Activated naive CD4-positive, alpha-beta T cell treated with Interleukin-2 at 50 U/mL for 16 hours (primary cell): ENCODE results near the gene ZNF337.
"Not testable (repeated sequence)": the region's sequence is repeated elsewhere in the genome, so short reads cannot be mapped to it uniquely, and the experiment has no call there.

Experiments
- DNase-seq: peaks from one replicate; pipeline ENCODE4 v3.0.0-alpha.2; 2020

The ZNF337 gene

DNA sequence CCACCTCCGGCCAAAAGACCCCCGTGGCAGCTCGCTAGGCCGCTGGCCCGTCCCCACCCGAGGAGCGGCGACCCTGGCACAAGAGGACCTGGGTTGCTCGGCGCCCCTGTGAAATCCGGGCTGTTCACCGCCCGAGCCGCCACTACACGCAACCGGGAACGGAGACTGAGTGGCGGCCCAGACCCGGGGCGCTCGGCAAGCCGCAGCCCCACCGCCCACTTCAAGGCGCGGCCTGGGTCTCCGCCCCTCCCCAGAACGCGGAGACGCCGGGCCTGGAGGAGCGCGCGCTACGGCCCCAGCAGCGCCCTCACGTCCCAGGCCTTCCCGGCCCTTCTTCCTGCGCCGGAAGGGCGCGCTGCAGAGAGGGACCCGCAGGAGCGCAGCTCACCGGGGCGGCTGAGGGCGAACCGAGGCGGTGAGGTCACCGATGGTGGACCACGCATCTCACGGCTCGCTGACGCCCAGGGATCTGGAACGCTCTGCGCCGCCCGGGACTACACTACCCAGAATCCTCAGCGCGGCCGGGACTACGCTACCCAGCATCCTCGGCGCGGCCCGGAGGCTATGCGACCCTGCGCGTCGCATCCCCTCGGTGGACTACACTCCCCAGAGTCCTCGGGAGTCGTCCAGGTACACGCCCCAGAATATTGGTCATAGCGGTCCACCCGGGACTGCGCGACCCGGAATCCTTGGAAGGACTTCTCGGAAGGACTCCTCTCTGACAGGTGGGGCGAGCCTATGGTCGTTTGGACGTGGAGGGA lies at the start of gene ZNF337:
ZNF337 (minus strand) TSS at position 483 of the 761 bp plus-strand sequence. CDS start 10,436 bp downstream, outside the sequence.
- DNase-seq, result peak; percentile 96

- DNase-seq, result no peak
These were observed 49.1 kb upstream of the ZNF337 start for GRCh38 chr20:25745738-25746137.

GRCh38 chr20:25745100-25745499 lies 48.4 kb upstream of the ZNF337 start:
- no peak for DNase-seq

- no peak for DNase-seq
These were observed 47.6 kb upstream of the ZNF337 start for GRCh38 chr20:25744261-25744660.

DNA sequence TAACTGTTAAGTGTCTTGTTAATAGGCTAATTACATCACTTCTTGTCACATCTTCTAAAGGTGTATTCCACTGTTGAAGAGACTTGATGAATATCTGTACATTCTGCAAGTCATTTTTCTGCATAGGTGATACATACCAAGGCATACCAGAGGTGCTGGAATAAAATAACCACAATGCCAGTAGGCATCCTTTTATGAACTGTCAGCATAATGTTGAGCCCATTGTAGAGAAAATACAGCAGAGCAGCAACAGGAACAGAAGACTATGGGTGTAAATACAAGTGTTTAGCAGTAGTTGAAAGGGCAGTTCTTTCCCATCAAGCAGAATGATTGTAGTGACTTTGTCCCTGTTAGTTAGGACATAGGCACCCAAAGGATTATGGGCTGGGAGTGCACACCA lies 44.4 kb upstream of the ZNF337 start:
- DNase-seq, result no peak

GRCh38 chr20:25739615-25740320 lies 43.1 kb upstream of the ZNF337 start:
- DNase-seq, result no peak

DNA sequence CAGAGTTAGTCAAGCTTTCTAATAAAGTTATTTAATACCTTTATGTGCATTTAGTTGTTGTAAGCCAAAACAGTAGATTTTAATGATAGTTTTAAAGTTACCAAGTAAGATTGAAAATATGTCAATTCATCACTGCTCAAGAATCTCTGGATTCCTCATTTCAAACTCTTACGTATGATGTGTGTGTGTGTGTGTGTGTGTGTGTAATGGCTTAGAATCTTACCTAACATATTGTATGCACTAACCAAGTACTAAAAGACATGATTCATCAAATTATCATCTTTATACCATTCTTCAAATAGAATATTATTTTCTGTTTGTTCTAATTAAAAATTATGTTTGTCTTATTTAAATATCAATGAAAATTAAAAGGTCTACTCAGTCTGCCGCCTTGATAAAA lies 41.5 kb upstream of the ZNF337 start:
- DNase-seq, result no peak

GRCh38 chr20:25733903-25734302 lies 37.2 kb upstream of the ZNF337 start:
- DNase-seq, result no peak

DNA sequence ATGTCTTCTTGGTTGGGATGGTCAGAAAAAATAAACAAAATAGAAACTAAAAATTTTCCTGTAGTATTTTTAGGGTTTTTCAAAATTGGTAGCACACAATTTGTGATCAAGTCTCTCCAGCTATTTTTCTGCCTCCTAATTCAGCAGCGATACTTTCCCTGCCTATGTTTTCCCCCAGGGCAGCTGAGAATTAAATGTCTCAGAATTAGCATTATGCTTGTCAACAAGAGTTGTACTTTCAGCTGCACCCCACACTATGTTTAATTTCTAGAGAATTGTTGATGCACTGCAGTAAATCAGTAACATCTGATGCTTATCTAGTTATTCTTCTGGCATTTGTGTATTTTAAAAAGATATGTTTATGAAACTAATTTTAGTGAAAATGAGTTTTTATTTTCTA lies 34.2 kb upstream of the ZNF337 start:
- DNase-seq, result no peak

DNA sequence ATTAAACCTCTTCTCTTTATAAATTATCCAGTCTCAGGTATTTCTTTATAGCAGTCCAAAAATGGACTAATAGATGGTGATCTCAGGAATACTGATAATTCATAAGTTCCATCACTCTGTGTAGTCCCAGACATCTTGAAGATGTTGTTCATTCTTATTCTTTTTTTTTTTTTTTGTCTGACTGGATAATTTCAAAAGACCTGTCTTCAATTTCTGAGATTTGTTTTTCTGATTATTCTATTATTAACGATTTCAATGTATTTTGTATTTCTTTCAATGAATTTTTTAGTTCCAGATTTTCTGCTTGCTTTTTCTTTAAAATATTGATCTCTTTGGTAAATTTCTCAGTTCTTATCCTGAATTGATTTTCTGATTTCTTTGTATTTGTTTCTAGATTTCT lies 29.7 kb upstream of the ZNF337 start:
- DNase-seq, result no peak

DNA sequence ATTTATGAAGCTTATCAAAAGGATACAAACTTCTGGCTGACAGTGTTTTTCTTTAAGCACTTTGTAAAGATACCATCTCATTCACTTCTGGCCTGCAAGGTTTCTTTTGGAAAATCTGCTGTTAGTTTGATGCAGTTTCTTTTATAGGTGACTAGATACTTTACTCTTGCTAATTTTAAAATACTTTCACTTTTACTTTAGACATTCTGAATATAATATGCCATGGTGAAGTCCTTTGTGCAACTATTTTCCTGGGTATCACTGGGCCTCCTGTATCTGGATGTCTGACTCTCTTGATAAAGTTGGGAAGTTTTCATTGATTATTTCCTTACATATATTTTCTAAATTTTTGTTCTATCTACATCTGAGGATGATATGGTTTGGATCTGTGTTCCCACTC lies 29.0 kb upstream of the ZNF337 start:
- DNase-seq, result no peak

- DNase-seq, result no peak
These were observed 27.3 kb upstream of the ZNF337 start for GRCh38 chr20:25723975-25724374.

DNA sequence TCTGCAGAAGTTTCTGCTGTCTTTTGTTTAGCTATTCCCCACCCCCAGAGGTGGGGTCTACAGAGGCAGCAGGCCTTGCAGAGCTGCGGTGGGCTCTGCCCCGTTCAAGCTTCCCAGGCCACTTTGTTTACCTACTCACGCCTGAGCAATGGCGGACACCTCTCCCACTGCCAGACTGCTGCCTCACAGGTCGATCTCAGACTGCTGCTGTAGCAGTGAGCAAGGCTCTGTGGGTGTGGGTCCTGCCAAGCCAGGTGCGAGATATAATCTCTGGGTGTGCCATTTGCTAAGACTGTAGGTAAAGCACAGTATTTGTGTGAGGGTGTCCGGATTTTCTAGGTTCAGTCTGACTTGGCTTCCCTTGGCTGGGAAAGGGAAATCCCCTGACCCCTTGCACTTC lies 23.6 kb upstream of the ZNF337 start:
- DNase-seq, result no peak

DNA sequence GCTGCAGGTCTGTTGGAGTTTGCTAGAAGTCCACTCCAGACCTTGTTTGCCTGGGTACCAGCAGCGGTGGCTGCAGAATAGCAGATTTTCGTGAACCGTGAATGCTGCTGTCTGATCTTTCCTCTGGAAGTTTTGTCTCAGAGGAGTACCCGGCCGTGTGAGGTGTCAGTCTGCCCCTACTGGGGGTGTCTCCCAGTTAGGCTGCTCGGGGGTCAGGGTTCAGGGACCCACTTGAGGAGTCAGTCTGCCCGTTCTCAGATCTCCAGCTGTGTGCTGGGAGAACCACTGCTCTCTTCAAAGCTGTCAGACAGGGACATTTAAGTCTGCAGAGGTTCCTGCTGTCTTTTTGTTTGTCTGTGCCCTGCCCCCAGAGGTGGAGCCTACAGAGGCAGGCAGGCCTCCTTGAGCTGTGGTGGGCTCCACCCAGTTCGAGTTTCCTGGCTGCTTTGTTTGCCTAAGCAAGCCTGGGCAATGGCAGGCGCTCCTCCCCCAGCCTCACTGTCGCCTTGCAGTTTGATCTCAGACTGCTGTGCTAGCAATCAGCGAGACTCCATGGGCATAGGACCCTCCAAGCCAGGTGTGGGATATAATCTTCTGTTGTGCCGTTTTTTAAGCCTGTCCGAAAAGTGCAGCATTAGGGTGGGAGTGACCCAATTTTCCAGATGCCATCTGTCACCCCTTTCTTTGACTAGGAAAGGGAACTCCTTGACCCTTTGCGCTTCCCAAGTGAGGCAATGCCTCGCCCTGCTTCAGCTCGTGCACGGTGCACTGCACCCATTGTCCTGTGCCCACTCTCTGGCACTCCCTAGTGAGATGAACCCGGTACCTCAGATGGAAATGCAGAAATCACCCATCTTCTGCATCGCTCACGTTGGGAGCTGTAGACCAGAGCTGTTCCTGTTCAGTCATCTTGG lies 22.5 kb upstream of the ZNF337 start:
- DNase-seq, result peak; percentile 23

- no peak for DNase-seq
These were observed 11.0 kb upstream of the ZNF337 start for GRCh38 chr20:25707695-25708094.

DNA sequence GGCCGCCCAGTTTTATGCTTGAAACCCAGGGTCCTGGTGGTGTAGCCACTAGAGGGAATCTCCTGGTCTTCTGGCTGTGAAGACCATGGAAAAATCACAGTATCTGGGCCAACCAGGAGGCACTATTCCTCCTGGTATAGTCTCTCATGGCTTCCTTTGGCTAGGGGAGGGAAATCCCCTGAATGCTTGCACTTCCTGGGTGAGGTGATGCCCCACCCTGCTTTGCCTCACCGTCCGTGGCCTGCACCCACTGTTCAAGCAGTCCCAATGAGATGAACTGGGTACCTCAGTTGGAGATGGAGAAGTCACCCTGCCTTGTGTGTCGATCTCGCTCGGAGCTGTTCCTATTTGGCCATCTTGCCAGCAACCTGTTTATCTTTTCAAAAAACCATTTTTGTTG lies 10.1 kb upstream of the ZNF337 start:
- peak; percentile 25 for DNase-seq

GRCh38 chr20:25705830-25706351 lies 9.2 kb upstream of the ZNF337 start:
- DNase-seq, result no peak

DNA sequence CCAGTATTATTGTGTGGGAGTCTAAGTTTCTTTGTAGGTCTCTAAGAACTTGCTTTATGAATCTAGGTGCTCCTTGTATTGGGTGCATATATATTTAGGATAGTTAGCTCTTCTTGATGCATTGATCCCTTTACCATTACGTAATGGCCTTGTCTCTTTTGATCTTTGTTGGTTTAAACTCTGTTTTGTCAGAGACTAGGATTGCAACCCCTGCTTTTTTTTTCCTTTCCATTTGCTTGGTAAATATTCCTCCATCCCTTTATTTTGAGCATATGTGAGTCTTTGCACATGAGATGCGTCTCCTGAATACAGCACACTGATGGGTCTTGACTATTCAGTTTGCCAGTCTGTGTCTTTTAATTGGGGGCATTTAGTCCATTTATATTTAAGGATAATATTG lies 7.7 kb upstream of the ZNF337 start:
- not testable (repeated sequence) for DNase-seq

- not testable (repeated sequence) for DNase-seq
These were observed 4.2 kb upstream of the ZNF337 start for GRCh38 chr20:25700835-25701234.

- no peak for DNase-seq
These were observed 3.3 kb upstream of the ZNF337 start for GRCh38 chr20:25699914-25700313.

GRCh38 chr20:25697132-25697446 lies 436 bp upstream of the ZNF337 start:
- no peak for DNase-seq

- no peak for DNase-seq
These were observed 902 bp downstream of the ZNF337 start for GRCh38 chr20:25695532-25696370.
